Astrocyte (in vitro differentiated cells and primary cell): ENCODE results near the gene CCDC181. TPM values are rescaled to one million over a fixed set of nuclear protein-coding genes. Genes with fewer than 3 reads are reported as not detected.

ENCODE experiments used
- DNase-seq: peaks from one replicate; pipeline ENCODE4 v3.0.0-alpha.2; 2010; ENCODE audit warnings: low read depth
- FAIRE-seq: peaks from 2 replicates; lab custom pipeline; 2011; peaks lifted over from hg19 to GRCh38; lab: Jason Lieb, UNC
- H2AFZ ChIP-seq: 2 replicates; pipeline ENCODE4 v1.6.0; 2012; ENCODE audit warnings: low read depth, low read length, inconsistent platforms
- H3K27ac ChIP-seq: 2 replicates; pipeline ENCODE4 v1.5.1; 2011; ENCODE audit warnings: low read depth, low read length, inconsistent platforms
- H3K27me3 ChIP-seq: 2 replicates; pipeline ENCODE4 v1.6.0; 2011; ENCODE audit warnings: low read length, inconsistent platforms; ENCODE audit not compliant: insufficient read depth
- H3K36me3 ChIP-seq: 2 replicates; pipeline ENCODE4 v1.5.1; 2011; ENCODE audit warnings: low read length, inconsistent platforms; ENCODE audit not compliant: insufficient read depth
- H3K4me1 ChIP-seq: 2 replicates; pipeline ENCODE4 v1.5.1; 2011; ENCODE audit warnings: low read length, inconsistent platforms; ENCODE audit not compliant: insufficient read depth
- H3K4me2 ChIP-seq: 2 replicates; pipeline ENCODE4 v1.6.0; 2012; ENCODE audit warnings: low read length, inconsistent platforms
- H3K4me3 ChIP-seq: 2 replicates; pipeline ENCODE4 v1.5.1; 2011; ENCODE audit warnings: low read depth, mild to moderate bottlenecking, low read length, inconsistent platforms; ENCODE audit not compliant: insufficient read depth
- H3K79me2 ChIP-seq: 2 replicates; pipeline ENCODE4 v1.6.0; 2012; ENCODE audit warnings: mild to moderate bottlenecking, low read length, inconsistent platforms; ENCODE audit not compliant: insufficient read depth
- H3K9ac ChIP-seq: 2 replicates; pipeline ENCODE4 v1.6.0; 2012; ENCODE audit warnings: mild to moderate bottlenecking, low read length, inconsistent platforms
- H3K9me3 ChIP-seq: 2 replicates; pipeline ENCODE4 v1.5.1; 2012; ENCODE audit warnings: low read depth, mild to moderate bottlenecking, low read length, inconsistent platforms; ENCODE audit not compliant: insufficient read depth
- H4K20me1 ChIP-seq: 2 replicates; pipeline ENCODE4 v1.6.0; 2012; ENCODE audit warnings: low read length, inconsistent platforms; ENCODE audit not compliant: insufficient read depth
- H3K27ac Mint-ChIP-seq: one replicate; pipeline ENCODE4 v1.8.0; 2021; ENCODE audit warnings: mild to moderate bottlenecking, mixed read lengths; ENCODE audit not compliant: unreplicated experiment
- H3K27me3 Mint-ChIP-seq: one replicate; pipeline ENCODE4 v1.8.0; 2021; ENCODE audit warnings: low read depth, mixed read lengths; ENCODE audit not compliant: unreplicated experiment
- H3K36me3 Mint-ChIP-seq: one replicate; pipeline ENCODE4 v1.8.0; 2021; ENCODE audit warnings: low read depth, mixed read lengths; ENCODE audit not compliant: unreplicated experiment
- H3K4me1 Mint-ChIP-seq: one replicate; pipeline ENCODE4 v1.8.0; 2021; ENCODE audit warnings: low read depth, mixed read lengths; ENCODE audit not compliant: unreplicated experiment
- H3K4me3 Mint-ChIP-seq: one replicate; pipeline ENCODE4 v1.8.0; 2021; ENCODE audit warnings: mild to moderate bottlenecking, moderate library complexity, mixed read lengths; ENCODE audit not compliant: unreplicated experiment
- H3K9me3 Mint-ChIP-seq: one replicate; pipeline ENCODE4 v1.8.0; 2021; ENCODE audit warnings: mild to moderate bottlenecking, mixed read lengths; ENCODE audit not compliant: unreplicated experiment
- EZH2 ChIP-seq: IDR thresholded peaks from 2 replicates; pipeline ENCODE4 v1.6.1; 2012; ENCODE audit warnings: mild to moderate bottlenecking, low read length, inconsistent platforms; ENCODE audit not compliant: insufficient read depth
- total RNA-seq: library from RNA; stranded (reverse); gene quantifications from 2 replicates; pipeline ENCODE4 v1.2.1, GENCODE V29; 2021
- TF ChIP-seq, protein P1 (sequence below): IDR thresholded peaks from 2 replicates; pipeline ENCODE4 v1.5.1; 2011; ENCODE audit warnings: low read depth, mild to moderate bottlenecking, inconsistent platforms, low read length, moderate library complexity; ENCODE audit not compliant: insufficient read depth

Gene CCDC181
- total RNA-seq, 1 donor from 2014 or later, result 1.5 TPM

- no peaks in the 10 kb centered on the region for H3K79me2 ChIP-seq
- peaks cover 14% of the 10 kb centered on the region for H4K20me1 ChIP-seq
- no peak overlapping the region for H3K27ac ChIP-seq
- H3K4me3 ChIP-seq, result no peak overlapping the region
- H3K36me3 ChIP-seq, result no peaks in the 10 kb centered on the region
- no peaks in the 10 kb centered on the region for H3K27me3 ChIP-seq
- H3K4me2 ChIP-seq, result no peak overlapping the region
- H3K9me3 ChIP-seq, result no peaks in the 10 kb centered on the region
- FAIRE-seq (no peak), DNase-seq (no peak)
- TF ChIP-seq, protein P1, sequence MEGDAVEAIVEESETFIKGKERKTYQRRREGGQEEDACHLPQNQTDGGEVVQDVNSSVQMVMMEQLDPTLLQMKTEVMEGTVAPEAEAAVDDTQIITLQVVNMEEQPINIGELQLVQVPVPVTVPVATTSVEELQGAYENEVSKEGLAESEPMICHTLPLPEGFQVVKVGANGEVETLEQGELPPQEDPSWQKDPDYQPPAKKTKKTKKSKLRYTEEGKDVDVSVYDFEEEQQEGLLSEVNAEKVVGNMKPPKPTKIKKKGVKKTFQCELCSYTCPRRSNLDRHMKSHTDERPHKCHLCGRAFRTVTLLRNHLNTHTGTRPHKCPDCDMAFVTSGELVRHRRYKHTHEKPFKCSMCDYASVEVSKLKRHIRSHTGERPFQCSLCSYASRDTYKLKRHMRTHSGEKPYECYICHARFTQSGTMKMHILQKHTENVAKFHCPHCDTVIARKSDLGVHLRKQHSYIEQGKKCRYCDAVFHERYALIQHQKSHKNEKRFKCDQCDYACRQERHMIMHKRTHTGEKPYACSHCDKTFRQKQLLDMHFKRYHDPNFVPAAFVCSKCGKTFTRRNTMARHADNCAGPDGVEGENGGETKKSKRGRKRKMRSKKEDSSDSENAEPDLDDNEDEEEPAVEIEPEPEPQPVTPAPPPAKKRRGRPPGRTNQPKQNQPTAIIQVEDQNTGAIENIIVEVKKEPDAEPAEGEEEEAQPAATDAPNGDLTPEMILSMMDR, result no peak
- TF ChIP-seq EZH2, result no peak
- H3K36me3 Mint-ChIP-seq, result no peaks in the 10 kb centered on the region
- H3K4me1 Mint-ChIP-seq, result peaks cover 6% of the 10 kb centered on the region
- no peak overlapping the region for H2AFZ ChIP-seq
- H3K27ac Mint-ChIP-seq, result no peak overlapping the region
- no peak overlapping the region for H3K9ac ChIP-seq
- no peaks in the 10 kb centered on the region for H3K4me1 ChIP-seq
- no peak overlapping the region for H3K4me3 Mint-ChIP-seq
- peaks cover 2% of the 10 kb centered on the region for H3K9me3 Mint-ChIP-seq
- H3K27me3 Mint-ChIP-seq, result no peaks in the 10 kb centered on the region
These were observed 79.4 kb downstream of the CCDC181 start for GRCh38 chr1:169347688-169348382.

- no peak for FAIRE-seq
- Histone ChIP-seq H3K4me1 (no peaks in the 10 kb centered on the region), H3K36me3 (no peaks in the 10 kb centered on the region), H3K9ac (no peak overlapping the region), H2AFZ (no peak overlapping the region), H3K4me2 (no peak overlapping the region), H3K79me2 (no peaks in the 10 kb centered on the region), H3K27me3 (no peaks in the 10 kb centered on the region), H3K27ac (no peak overlapping the region), H4K20me1 (peaks cover 10% of the 10 kb centered on the region), H3K4me3 (no peak overlapping the region), H3K9me3 (no peaks in the 10 kb centered on the region)
- no peak overlapping the region for H3K27ac Mint-ChIP-seq
- no peak for TF ChIP-seq EZH2
- TF ChIP-seq, protein P1, result no peak
- DNase-seq, result no peak
- no peaks in the 10 kb centered on the region for H3K27me3 Mint-ChIP-seq
- H3K9me3 Mint-ChIP-seq, result no peaks in the 10 kb centered on the region
- H3K36me3 Mint-ChIP-seq, result peaks cover 2% of the 10 kb centered on the region
- peaks cover 6% of the 10 kb centered on the region for H3K4me1 Mint-ChIP-seq
- H3K4me3 Mint-ChIP-seq, result no peak overlapping the region
These were observed 81.2 kb downstream of the CCDC181 start for GRCh38 chr1:169346036-169346589.

GRCh38 chr1:169345511-169345910 lies 81.8 kb downstream of the CCDC181 start:
- H3K9me3 ChIP-seq, result no peaks in the 10 kb centered on the region
- no peak overlapping the region for H3K27ac ChIP-seq
- no peak overlapping the region for H3K4me2 ChIP-seq
- no peak for TF ChIP-seq EZH2
- TF ChIP-seq, protein P1, result no peak
- DNase-seq (no peak), FAIRE-seq (no peak)
- peaks cover 6% of the 10 kb centered on the region for H3K4me1 Mint-ChIP-seq
- no peaks in the 10 kb centered on the region for H3K4me1 ChIP-seq
- no peaks in the 10 kb centered on the region for H3K36me3 ChIP-seq
- H3K27me3 Mint-ChIP-seq, result no peaks in the 10 kb centered on the region
- H3K9me3 Mint-ChIP-seq, result no peaks in the 10 kb centered on the region
- no peak overlapping the region for H2AFZ ChIP-seq
- H3K4me3 Mint-ChIP-seq, result no peak overlapping the region
- no peak overlapping the region for H3K4me3 ChIP-seq
- H3K9ac ChIP-seq, result no peak overlapping the region
- peaks cover 2% of the 10 kb centered on the region for H3K36me3 Mint-ChIP-seq
- H3K27me3 ChIP-seq, result no peaks in the 10 kb centered on the region
- no peaks in the 10 kb centered on the region for H3K79me2 ChIP-seq
- no peak overlapping the region for H3K27ac Mint-ChIP-seq
- H4K20me1 ChIP-seq, result peaks cover 10% of the 10 kb centered on the region
